ENCODE measurements around the gene IL17RA.

Gene IL17RA

DNA sequence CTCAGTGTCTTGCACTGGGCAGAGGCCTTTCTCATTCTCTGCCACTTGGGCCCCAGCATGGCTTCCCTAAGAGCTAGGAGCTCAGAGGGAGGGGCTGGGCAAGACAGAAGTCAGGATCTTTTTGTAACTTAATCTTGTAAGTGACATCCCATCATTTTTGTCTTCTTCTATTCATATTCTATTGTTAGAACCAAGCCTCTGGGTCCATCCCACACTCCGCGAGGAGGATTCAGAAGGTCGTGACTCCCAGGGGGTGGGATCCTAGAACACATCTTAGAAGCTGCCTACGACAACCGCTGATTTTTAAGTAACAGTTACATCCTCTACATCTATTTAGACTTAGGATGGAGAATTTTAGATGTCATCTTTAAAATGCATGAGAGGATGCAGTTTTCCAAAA lies 1.5 kb upstream of the IL17RA start:
- no peak for DNase-seq (ENCODE audit: low read depth)

DNA sequence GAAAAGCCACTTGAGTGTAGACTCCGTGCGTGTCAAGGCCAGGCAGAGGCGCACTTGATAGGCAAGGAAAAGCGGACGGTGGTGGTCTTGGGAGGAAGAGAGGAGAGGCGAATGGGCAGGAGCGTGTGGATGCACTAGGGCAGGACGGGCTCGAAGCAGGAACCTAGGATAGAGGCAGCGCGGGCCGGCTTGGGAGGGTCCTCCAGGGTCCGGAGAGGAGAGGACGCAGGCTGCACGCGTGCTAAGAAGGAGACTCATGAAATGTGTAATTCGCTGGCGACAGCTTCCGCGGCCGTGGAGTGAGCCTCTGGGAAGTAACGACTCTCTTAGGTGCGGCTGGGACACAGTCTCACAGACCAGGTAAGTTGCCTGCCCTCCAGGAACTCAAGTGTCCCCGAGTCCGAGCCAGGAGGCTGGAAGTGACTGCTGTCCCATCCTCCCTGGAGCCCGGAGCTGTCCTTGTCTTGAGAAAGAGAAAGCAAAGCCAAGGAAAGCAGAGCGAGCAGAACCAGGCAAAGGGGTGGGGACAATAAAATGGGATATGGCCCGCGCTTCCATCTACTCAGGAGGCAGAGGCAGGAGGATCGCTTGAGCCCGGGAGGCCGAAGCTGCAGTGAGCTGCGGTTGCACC lies 874 bp upstream of the IL17RA start:
- DNase-seq (ENCODE audit: low read depth) = no peak

GRCh38 chr22:17085277-17086181 lies 729 bp downstream of the IL17RA start:
- DNase-seq (ENCODE audit: low read depth) = no peak

- DNase-seq (ENCODE audit: low read depth) = no peak
These were observed 1.5 kb downstream of the IL17RA start for GRCh38 chr22:17086296-17086695.

- no peak for DNase-seq (ENCODE audit: low read depth)
These were observed 2.1 kb downstream of the IL17RA start for GRCh38 chr22:17086788-17087497.

DNA sequence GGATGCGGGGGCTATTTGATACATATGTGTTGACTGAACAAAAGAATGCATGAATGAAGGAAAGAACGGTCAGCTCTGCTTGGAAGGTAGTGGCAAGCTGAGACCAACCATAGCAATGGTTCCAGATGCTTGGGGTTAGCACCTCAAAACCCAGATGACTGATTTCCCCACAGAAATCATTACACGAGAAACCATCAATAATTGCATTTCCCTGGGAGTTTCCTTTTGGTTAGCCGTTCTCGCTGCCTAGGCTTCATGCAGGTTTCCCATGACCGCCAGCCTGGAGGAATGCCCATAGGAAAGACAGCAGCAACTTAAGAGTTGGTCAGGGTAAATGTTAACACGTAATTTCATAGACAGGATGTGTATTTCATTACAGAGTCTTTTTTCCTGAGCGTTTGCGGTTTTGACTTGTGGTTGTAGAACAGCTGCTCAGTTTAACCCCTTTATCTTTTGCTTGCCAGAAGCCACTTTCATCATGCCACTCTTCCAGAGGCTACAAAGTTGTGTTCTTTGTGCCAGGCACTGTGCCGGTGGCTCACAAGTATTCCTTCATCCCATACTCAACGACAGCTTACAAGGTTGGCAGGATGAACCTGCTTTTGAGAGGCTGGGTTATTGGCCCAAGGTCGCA lies 2.8 kb downstream of the IL17RA start:
- DNase-seq (ENCODE audit: low read depth) = no peak

- DNase-seq (ENCODE audit: low read depth) = no peak
These were observed 5.8 kb downstream of the IL17RA start for GRCh38 chr22:17090550-17090949.

DNA sequence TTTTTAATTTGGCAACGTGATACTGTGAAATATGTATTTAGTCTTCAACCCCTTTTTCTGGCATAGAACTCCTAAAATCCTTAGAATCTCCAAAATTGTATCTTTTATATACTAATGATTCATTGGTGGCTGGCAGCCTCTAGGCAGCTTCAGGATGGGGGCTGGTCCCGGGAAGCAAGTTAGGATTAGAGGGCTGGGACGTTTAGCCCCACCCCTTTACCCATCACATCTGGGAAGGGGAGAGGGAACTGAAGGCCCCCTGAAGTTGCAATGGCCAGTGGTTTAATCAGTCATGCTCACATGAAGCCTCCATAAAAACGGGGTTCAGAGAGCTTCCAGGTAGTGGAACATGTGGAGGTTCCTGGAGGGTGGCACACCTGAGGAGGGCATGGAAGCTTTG lies 7.1 kb downstream of the IL17RA start:
- no peak for DNase-seq (ENCODE audit: low read depth)

DNA sequence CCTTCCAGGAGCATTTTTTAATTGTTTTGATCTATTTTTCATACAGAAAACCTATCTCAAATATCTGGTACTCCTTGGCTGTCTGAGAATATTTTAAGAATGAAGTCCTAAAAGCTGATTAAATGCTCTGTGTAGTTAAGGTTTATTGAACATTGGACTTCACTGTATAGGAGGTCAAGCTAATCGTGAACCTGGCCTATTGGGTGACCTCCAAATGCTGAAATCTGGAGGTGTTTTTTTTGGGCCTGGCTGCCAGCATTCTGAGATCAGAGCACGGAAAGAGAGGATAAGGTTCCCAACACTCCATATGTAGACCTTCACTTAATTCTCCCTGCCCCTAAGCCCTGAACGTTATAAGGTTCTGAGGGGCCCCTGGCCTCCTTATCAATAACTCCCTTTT lies 8.3 kb downstream of the IL17RA start:
- DNase-seq (ENCODE audit: low read depth) = no peak

GRCh38 chr22:17095538-17095937 lies 10.7 kb downstream of the IL17RA start:
- no peak for DNase-seq (ENCODE audit: low read depth)

GRCh38 chr22:17096071-17096470 lies 11.3 kb downstream of the IL17RA start:
- no peak for DNase-seq (ENCODE audit: low read depth)

DNA sequence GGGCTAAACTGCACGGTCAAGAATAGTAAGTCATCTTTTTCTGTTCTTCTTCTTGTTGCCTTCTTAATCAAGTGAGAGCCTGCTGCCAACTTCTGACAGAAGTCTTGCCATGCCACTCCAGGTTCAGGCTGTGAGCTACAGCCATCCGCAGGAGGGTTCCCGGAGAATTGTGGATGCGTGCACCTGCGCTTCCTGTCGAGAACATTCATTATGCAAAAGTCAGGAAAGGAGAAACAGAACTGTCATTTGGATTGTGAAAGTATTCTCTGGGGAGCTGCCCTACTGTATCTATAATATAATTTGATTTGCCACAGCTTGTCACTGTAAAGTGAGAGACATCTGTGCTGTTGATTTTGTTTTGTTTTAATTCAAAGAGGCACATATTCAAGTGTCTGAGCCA lies 12.3 kb downstream of the IL17RA start:
- no peak for DNase-seq (ENCODE audit: low read depth)

DNA sequence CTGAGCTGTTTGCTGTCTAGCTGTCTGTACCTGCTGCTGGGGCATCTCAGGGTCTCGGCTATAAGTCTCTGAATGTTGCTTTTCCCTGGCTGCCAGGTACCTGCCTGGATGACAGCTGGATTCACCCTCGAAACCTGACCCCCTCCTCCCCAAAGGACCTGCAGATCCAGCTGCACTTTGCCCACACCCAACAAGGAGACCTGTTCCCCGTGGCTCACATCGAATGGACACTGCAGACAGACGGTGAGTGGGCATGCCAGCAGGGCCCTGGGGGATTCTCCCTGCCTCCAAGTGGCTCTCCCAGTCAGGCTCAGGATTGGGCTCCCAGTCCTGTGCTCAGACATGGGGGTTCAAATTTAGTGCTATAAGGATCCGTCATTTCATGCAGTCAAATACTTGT lies 12.9 kb downstream of the IL17RA start:
- no peak for DNase-seq (ENCODE audit: low read depth)

- DNase-seq (ENCODE audit: low read depth) = no peak
These were observed 13.6 kb downstream of the IL17RA start for GRCh38 chr22:17098379-17098819.

GRCh38 chr22:17100621-17101020 lies 15.8 kb downstream of the IL17RA start:
- DNase-seq (ENCODE audit: low read depth) = no peak

DNA sequence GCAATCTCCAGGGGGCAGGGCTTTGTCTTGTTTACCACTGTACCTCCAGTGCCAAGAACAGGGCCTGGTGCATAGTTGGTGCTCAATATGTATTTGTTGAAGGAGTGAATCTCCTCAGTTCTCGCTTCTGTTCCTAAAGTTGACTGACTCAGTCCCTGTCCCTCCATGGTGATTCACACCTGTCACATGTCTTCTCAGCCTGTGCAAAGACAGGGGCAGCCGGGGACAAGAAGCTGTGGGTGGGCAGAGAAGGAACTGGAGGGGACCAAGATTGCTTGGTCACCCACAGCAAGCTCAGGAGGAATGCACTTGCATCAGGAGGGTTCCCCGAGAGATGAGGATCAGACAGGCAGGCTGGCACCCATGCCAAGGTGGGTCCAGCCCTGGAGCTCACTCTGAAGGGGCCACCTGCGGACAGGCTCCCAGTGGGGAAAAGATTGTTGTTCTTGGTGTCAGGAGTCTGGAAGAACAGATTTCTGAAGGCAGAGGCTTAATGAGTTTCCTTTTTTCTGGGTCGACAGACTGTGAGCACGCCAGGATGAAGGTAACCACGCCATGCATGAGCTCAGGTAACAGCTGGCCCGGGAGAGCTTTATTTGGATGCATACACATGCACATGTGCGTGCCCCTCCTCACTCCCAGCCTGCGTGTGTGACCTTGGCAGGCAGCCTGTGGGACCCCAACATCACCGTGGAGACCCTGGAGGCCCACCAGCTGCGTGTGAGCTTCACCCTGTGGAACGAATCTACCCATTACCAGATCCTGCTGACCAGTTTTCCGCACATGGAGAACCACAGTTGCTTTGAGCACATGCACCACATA lies 16.9 kb downstream of the IL17RA start:
- DNase-seq (ENCODE audit: low read depth) = no peak

- no peak for DNase-seq (ENCODE audit: low read depth)
These were observed 17.5 kb downstream of the IL17RA start for GRCh38 chr22:17102297-17102667.

GRCh38 chr22:17103351-17103750 lies 18.6 kb downstream of the IL17RA start:
- no peak for DNase-seq (ENCODE audit: low read depth)

DNA sequence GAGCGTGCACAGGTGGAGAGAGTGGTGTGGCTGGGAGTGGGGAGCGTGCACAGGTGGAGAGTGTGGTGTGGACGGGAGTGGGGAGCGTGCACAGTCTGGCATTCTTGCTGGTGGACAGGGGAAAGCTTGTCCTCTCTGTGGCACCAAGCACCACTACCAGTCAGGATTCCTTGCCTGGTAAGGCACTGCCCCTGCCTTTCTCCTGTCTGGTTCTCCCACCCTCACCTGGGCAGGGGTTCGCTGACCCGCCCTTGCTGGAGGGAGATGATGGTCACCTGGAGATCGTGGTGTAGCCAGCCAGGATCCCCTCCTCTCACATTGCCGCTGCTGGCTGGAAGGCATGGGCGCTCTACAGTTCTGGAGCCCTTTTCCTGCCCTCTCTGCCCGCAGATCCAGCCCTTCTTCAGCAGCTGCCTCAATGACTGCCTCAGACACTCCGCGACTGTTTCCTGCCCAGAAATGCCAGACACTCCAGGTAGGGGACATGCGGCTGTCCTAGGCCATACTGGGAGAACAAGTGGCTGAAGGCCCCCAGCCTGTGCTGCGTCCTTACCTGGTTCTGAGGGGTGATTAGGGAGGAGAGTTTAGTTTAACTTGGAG lies 19.6 kb downstream of the IL17RA start:
- no peak for DNase-seq (ENCODE audit: low read depth)

DNA sequence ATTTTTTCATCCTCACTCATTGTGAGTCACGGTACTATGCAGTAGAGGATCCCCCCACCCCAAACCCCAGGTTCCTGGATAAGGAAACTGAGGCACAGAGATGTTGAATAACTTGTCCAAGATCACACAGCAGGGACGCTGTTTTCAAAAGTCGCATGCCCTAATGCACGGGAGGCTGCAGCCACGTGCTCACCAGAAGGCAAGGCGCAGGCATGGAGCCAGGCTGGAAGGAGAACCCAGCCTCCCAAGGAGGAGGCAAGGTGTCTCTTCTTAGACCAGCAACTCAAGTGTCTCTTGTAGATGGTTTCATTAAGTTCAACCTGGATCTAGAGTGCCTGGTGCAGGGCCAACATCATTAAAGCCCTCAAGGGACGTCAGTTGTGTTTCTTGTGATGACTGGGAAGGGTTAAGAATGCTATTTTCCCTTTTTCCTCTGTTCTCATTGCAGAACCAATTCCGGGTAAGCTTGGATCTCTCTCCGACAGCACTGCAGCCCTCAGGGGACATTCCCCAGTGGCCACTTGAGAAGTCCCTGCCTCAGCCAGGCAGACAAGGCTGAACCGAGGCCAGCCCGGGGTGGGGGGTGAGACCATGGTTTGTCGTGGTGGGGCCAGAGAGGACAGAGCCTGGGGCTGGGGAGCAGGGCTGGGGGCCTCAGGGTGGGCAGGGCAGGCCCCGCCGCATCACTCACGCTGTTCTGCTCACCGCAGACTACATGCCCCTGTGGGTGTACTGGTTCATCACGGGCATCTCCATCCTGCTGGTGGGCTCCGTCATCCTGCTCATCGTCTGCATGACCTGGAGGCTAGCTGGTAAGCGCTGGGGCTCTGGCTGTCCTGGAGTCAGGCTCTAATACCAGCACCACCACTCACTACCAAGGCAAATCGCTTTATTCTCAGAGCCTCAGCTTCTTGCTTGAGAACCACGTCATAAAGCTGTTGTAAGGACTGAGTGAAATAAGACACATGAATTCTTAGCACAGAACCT lies 20.6 kb downstream of the IL17RA start:
- DNase-seq (ENCODE audit: low read depth) = no peak

Measured in stimulated activated CD8-positive, alpha-beta memory T cell treated with anti-CD3 and anti-CD28 coated beads, Interleukin-15, amount 100 ng/mL, for 1 hour (primary cell).